Measurements from ENCODE around the gene SLC1A4. TPM values are rescaled to one million over a fixed set of nuclear protein-coding genes. Genes with fewer than 3 reads are reported as not detected.

The SLC1A4 gene
- total and polyA plus RNA-seq, 2 of the 4 experiments (the other 2 are of a cell fraction) = 6.8 to 8.1 TPM

- CTCF ChIA-PET = interaction anchor here (0.6 kb wide), 1 partner anchor 19 kb away, joined by 3 read pairs; no protein-coding TSS in a partner anchor
- dilution Hi-C loops (cut with HindIII; ENCODE audit: low sequenced_read_pairs, unreplicated experiment) = no loop called here
These were observed 34.5 kb downstream of the SLC1A4 start for GRCh38 chr2:65023742-65024141.

More at GRCh38 chr2:65023742-65024141, 34.5 kb downstream of the SLC1A4 start:
- Histone ChIP-seq H3K27ac (ENCODE audit: insufficient read depth, low read length) (peak overlapping the region; percentile 14; the same call in 1 of the 2 replicates), H3K79me1 (ENCODE audit: low read depth in 1 of 2, low read length in 2 of 2) (no peaks in the 10 kb centered on the region), H4K8ac (ENCODE audit: low read depth in 2 of 2, low read length in 2 of 2) (peak overlapping the region; percentile 17 to 29; a peak in 2 of 4 replicates), H4K91ac (ENCODE audit: insufficient read depth, low read depth, low read length) (peak overlapping the region; percentile 50), H2BK120ac (ENCODE audit: low read depth, low read length) (peak overlapping the region; percentile 67), H3K18ac (ENCODE audit: low read depth, low read length) (no peak overlapping the region), H3K56ac (ENCODE audit: extremely low read depth, insufficient read depth, low read length) (no peak overlapping the region), H2BK20ac (ENCODE audit: low read depth, low read length) (peak overlapping the region; percentile 9; the same call in 1 of the 2 replicates), H3K4me1 (ENCODE audit: control insufficient read depth, insufficient read depth, low read length) (peaks cover 11% of the 10 kb centered on the region), H3K14ac (replicated peaks; ENCODE audit: low read depth, low read length) (peak overlapping the region; percentile 37; the same call in 1 of the 2 replicates), H3K27me3 (ENCODE audit: control insufficient read depth, insufficient read depth, low read length) (no peaks in the 10 kb centered on the region), H2BK5ac (ENCODE audit: low read depth, low read length, poor library complexity, severe bottlenecking) (peak overlapping the region; percentile 2), H3K23ac (ENCODE audit: low read depth, low read length) (peak overlapping the region; percentile 29; the same call in 1 of the 2 replicates), H3K4me2 (ENCODE audit: low read depth, low read length) (no peak overlapping the region), H4K5ac (ENCODE audit: low read depth, low read length) (no peak overlapping the region), H2AK5ac (ENCODE audit: low read depth, low read length) (no peak overlapping the region; the same call in 1 of the 2 replicates), H3K36me3 (ENCODE audit: control insufficient read depth, insufficient read depth, low read length) (peaks cover 26% of the 10 kb centered on the region), H4K20me1 (ENCODE audit: insufficient read depth, low read length) (no peaks in the 10 kb centered on the region), H3K9ac (ENCODE audit: low read depth, low read length) (no peak overlapping the region), H2BK15ac (ENCODE audit: low read depth, low read length) (peak overlapping the region; percentile 2; the same call in 1 of the 3 replicates), H3K4me3 (ENCODE audit: insufficient read depth, low read depth, low read length) (no peak overlapping the region), H2AK9ac (replicated peaks; ENCODE audit: low read depth, low read length, poor library complexity) (no peak overlapping the region), H3K9me1 (ENCODE audit: insufficient read depth, low read length) (peaks cover 10% of the 10 kb centered on the region; the same call in 1 of the 2 replicates), H3K9me3 (ENCODE audit: control insufficient read depth, insufficient read depth, low read length) (no peaks in the 10 kb centered on the region), H2AFZ (replicated peaks; ENCODE audit: low read length, poor library complexity) (no peak overlapping the region), H3K4ac (ENCODE audit: low read depth, low read length) (peak overlapping the region; percentile 19)
- DNase-seq (no peak), ATAC-seq (ENCODE audit: low read depth) (no peak)
- POLR2A ChIA-PET (ENCODE audit: unreplicated experiment) = no interaction called here
- intact Hi-C loops (cut with micrococcal nuclease) = no loop called here
- no peak for TF ChIP-seq MAZ (IDR thresholded peaks at IDR 0.05; ENCODE audit: borderline replicate concordance, low read depth, low read length)
- TF ChIP-seq BHLHE40 (IDR thresholded peaks at IDR 0.05; ENCODE audit: low read depth, low read length) = no peak
- TF ChIP-seq USF2 (IDR thresholded peaks at IDR 0.05; ENCODE audit: low read depth, low read length) = no peak
- no peak for TF ChIP-seq ELK1 (IDR thresholded peaks at IDR 0.05; ENCODE audit: borderline replicate concordance, low read depth, low read length)
- TF ChIP-seq CTCF (conservative IDR thresholded peaks at IDR 0.05; ENCODE audit: low read depth, low read length) = no peak
- no peak for TF ChIP-seq CHD1 (IDR thresholded peaks at IDR 0.05; ENCODE audit: low read depth, low read length)
- TF ChIP-seq CEBPB (IDR thresholded peaks at IDR 0.05; ENCODE audit: low read depth, low read length) = no peak
- no peak for TF ChIP-seq POLR2A (IDR thresholded peaks at IDR 0.05; ENCODE audit: low read depth, low read length)
- TF ChIP-seq SMC3 (IDR thresholded peaks at IDR 0.05; ENCODE audit: low read depth, low read length) = no peak
- TF ChIP-seq RFX5 (IDR thresholded peaks at IDR 0.05; ENCODE audit: low read depth, low read length) = no peak
- TF ChIP-seq FOS (IDR thresholded peaks at IDR 0.05; ENCODE audit: low read depth, low read length) = no peak
- TF ChIP-seq RCOR1 (IDR thresholded peaks at IDR 0.05; ENCODE audit: insufficient replicate concordance, low read length) = no peak
- TF ChIP-seq MXI1 (IDR thresholded peaks at IDR 0.05; ENCODE audit: borderline replicate concordance, low read depth, low read length) = no peak
- no peak for TF ChIP-seq MAFK (IDR thresholded peaks at IDR 0.05; ENCODE audit: low read depth, low read length)
- BruUV-seq (replicated peaks) = no TSS peak
- no CpG with 5 or more reads among the region's 8 CpGs for WGBS, 2 experiments (ENCODE audit: extremely low coverage in 2 of 2, insufficient read length in 1 of 2)
- in situ Hi-C loops (cut with MboI; ENCODE audit: low sequenced_read_pairs) = no loop called here

Data from IMR-90 (cell line).